Lower leg skin (tissue), 4 donors: Measurements from ENCODE around the gene MYL12A. TPM values are rescaled to one million over a fixed set of nuclear protein-coding genes. Genes with fewer than 3 reads are reported as not detected.
"Not testable (repeated sequence)": the region's sequence is repeated elsewhere in the genome, so short reads cannot be mapped to it uniquely, and the experiment has no call there.

Experiments used
- DNase-seq, 2 donors: peaks; one replicate each; pipeline ENCODE4 v3.0.0-alpha.2; 2019; ENCODE audit warnings: low spot score in 2 of 2
- H3K4me3 ChIP-seq: fragments of 200-600 bp; sonication (generic); 2 replicates; pipeline ENCODE4 v1.5.1; 2017; ENCODE audit warnings: mild to moderate bottlenecking, low read depth; ENCODE audit not compliant: poor library complexity, severe bottlenecking
- CTCF ChIP-seq, 3 donors: fragments of 450-650 bp; IDR thresholded peaks; one replicate each; pipeline ENCODE4 v1.5.1; 2016; ENCODE audit warnings: antibody characterized with exemption in 3 of 3, mild to moderate bottlenecking in 3 of 3, moderate library complexity in 2 of 3
- POLR2A ChIP-seq, 2 donors: fragments of 450-650 bp; IDR thresholded peaks; one replicate each; pipeline ENCODE4 v1.6.1; 2016 to 2017; ENCODE audit warnings: antibody characterized with exemption in 2 of 2, mild to moderate bottlenecking in 1 of 2, moderate library complexity in 1 of 2
- WGBS, 2 donors: methylation state at CpG; one replicate each; pipeline ENCODE4 v1.1.5; 2018; 5-methylcytosine and 5-hydroxymethylcytosine counted together
- intact Hi-C: fragments of 100-400 bp; cut with DNase I; formaldehyde crosslinking; loops from one replicate; pipeline ENCODE4 v1.15.0; 2023; ENCODE audit warnings: low total_unique reads
- total RNA-seq, 4 donors: library from RNA; depleted of rRNA; stranded (reverse); fragments of >200 nt; gene quantifications; one replicate each; pipeline ENCODE4 v1.1.0, GENCODE V29; 2016

The MYL12A gene
- total RNA-seq, 4 donors from 2014 or later: 240 to 337 (median 294) TPM

GRCh38 chr18:3216987-3217386 is 30.6 kb upstream of the MYL12A start:
- TF ChIP-seq POLR2A (IDR thresholded peaks at IDR 0.05): no peak
- no peak for DNase-seq
- intact Hi-C loops: no loop called here
- H3K4me3 ChIP-seq: no peak overlapping the region
- WGBS, 2 donors: 87 to 97% methylated on average over 5 of the region's 5 CpGs

GRCh38 chr18:3217948-3218647 is 29.5 kb upstream of the MYL12A start:
- WGBS, 2 donors: 32 to 43% methylated on average over 3 of the region's 3 CpGs
- H3K4me3 ChIP-seq: no peak overlapping the region
- TF ChIP-seq POLR2A (IDR thresholded peaks at IDR 0.05): no peak
- TF ChIP-seq CTCF (IDR thresholded peaks at IDR 0.05): no peak
- intact Hi-C loops: no loop called here
- no peak for DNase-seq

GRCh38 chr18:3218819-3219218 is 28.8 kb upstream of the MYL12A start:
- intact Hi-C loops: no loop called here
- DNase-seq: no peak
- WGBS, 2 donors: 91 to 92% methylated on average over 2 of the region's 2 CpGs
- TF ChIP-seq CTCF (IDR thresholded peaks at IDR 0.05) (no peak), POLR2A (IDR thresholded peaks at IDR 0.05) (no peak)
- H3K4me3 ChIP-seq: no peak overlapping the region

GRCh38 chr18:3219241-3219630 is 28.4 kb upstream of the MYL12A start:
- 79 to 81% methylated on average over 8 of the region's 8 CpGs for WGBS, 2 donors
- TF ChIP-seq CTCF (IDR thresholded peaks at IDR 0.05) (no peak), POLR2A (IDR thresholded peaks at IDR 0.05) (no peak)
- DNase-seq: no peak
- intact Hi-C loops: no loop called here
- H3K4me3 ChIP-seq: no peak overlapping the region

GRCh38 chr18:3219631-3220335 is 27.8 kb upstream of the MYL12A start, which contains the start of gene MYOM1:
Gene MYOM1, minus strand, starts transcription at chr18:3219968. Its CDS starts 4,745 bp downstream, at chr18:3215223.
- intact Hi-C loops: no loop called here
- no peak within 1 kb of the TSS for H3K4me3 ChIP-seq

GRCh38 chr18:3220868-3221267 is 26.7 kb upstream of the MYL12A start:
- WGBS, 2 donors: 92 to 93% methylated on average over 4 of the region's 4 CpGs
- DNase-seq, intact Hi-C loops, H3K4me3 ChIP-seq: not testable (repeated sequence)

More at GRCh38 chr18:3219631-3220335, 27.8 kb upstream of the MYL12A start, which contains the start of gene MYOM1:
- 75 to 78% methylated on average over 9 of the region's 9 CpGs for WGBS, 2 donors
- TF ChIP-seq CTCF (IDR thresholded peaks at IDR 0.05) (no peak), POLR2A (IDR thresholded peaks at IDR 0.05) (no peak)
- no peak for DNase-seq
